GF-D8 (cell line): ENCODE measurements around the gene KIF26A.

Source experiments
- DNase-seq: peaks from one replicate; lab custom pipeline; 2025; lab: John Stamatoyannopoulos, UW

Gene KIF26A

DNA sequence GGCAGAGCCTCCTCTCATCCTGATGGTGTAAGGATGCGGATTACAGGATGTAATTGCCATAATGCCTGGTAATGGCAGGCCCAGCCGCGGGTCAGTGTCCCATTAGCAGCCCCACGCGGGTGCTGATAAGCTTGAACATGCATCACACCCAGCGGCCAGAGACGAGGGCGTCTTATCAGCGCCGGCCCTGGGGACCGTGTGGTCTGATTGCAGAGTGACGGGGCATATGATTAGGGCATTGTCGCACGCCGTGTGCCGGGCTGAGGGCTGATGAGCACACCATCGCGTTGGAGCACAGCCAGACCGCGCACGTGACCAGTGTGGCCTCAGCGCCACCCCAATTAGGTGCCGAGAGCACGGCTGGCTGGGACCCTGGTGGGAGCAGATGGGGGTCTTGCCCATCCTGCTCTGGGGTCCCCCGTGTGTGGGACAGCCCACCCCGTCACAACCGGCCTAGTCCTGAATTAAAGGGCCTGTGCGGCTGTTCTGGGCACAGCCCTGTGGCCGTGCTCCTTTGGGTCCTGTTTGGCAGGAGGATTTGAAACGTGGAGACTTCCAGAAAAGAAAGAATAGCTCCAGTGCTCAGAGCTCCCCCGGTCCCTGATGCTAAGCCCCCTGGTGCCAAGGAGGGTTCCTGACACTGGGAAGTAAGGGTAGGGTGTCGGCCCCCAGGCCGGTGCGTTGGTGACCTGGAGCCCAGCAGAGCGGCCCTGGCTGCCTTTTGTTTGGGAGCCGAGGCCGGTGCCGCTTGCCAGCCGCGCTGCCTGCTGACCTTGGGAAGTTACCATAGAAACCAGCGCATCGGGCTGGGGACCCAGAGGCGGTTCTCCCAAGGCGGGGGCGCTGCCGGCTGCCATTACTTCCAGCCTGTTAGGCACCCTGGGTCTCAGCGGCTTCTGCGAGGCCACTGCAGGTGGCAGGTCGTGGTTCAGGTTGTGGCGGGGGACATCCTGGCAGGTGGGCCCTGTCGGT lies 20.7 kb downstream of the KIF26A start:
- no peak for DNase-seq

DNA sequence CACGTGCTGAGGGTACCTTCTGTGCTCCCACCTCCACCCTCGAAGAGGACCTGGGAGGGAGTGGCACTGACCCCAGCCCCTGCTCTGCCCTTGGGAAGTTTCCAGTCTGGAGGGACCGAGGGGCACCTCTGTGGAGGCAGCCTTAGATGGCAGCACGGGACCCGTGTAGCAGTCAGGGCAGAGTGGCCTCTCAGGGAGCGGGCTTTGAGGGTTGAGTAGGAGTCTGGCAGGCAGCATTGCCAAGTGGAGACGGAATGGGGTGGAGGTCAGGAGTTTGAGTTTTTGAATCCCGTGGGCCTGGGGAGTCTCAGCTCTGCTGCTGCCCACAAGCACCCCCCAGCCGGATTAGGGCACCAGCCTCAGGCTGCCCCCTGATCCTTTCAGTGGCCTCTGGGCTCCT lies 21.6 kb downstream of the KIF26A start:
- no peak for DNase-seq

DNA sequence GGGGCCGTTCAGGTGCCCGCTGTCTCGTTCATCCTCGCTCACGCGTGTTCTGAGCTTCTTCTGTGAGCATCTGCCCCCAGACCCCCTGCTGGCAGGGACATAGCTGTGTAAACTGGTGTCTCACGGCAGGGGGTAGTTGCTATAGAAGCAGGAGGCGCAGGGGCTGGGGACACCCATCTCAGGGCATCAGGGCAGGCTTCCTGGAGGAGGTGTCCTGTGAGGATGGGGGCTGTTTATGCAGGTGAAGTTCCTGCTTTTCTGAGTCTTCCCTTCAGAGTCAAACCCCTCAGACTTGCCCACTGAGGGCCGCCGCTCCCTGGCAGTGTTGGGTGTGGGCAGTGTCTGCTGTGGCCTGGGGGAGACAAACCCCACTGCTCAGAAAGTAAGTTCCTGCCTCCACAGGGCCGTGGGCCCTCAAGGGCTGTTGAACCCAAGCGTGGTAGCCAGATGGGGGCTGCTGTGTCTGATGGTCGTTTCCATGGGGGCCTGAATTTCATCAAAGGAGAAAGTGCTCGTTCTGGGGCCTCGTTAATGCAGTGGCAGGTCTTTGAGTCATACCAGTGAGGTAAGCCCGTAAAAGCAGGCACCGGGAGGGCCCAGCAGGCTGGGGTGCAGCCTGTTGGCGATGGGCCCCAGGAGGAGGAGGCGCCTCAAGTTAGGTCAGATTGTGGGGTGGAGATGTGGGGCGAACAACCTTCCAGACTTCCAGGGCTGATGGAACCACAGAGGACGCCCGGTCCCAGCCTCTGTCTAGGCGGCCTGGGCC lies 23.4 kb downstream of the KIF26A start:
- no peak for DNase-seq

DNA sequence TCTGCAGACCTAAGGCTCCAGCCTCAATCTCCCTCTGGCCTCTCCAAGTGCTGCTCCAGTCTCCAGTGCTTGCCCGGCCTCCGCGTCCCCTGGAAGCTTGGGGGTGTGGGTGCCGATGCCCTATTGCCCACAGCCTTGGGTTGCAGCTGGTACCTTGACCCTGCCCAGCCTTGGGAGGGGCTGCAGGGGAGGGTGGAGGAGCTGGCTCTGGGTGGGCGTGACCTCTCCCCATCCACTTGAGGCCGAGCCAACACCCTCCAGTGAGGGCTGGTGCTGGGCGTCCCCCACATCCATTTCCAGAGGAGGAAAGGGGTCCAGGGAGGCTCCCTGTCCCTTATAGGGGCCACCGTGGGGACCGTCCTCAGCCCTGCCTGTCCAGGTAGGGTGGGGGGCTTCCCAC lies 24.1 kb downstream of the KIF26A start:
- DNase-seq: no peak

DNA sequence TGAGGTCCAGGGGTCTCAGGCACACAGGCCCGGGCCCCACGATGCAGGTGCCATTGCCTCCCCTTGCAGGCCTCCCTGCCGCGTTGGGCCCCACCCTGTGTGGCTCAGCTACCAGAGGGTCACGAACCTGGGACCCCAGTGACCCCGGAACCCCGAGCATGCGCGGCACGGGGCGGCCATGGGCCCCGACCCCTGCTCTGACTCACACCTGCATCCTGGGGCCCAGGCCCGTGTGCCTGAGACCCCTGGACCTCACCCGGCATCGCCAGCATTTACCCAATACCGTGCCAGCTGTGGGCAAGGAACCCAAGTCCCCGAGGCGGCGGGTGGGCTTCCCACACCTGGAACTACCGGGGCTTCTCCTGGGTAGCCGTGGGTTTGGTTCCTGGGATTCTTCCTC lies 25.2 kb downstream of the KIF26A start:
- DNase-seq: no peak

DNA sequence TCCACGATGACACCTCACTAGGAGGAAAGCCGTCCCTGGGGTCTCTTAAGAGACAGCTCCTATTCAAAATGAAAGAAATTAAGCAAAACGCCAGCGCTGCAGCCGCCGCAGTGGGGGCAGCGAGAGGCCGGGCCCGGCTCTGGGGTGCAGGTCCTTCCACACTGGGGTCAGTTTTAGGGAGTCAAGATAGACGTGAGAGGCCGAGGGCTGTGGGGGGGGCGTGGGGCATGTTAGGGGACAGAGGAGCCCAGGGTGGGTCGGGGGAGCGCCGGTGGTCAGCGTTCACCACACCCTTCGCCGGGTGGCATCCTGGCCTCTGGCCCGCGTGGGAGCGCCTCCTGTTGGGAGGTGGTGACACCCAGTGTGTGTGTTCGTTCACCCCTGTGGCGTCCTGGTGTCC lies 25.7 kb downstream of the KIF26A start:
- no peak for DNase-seq

DNA sequence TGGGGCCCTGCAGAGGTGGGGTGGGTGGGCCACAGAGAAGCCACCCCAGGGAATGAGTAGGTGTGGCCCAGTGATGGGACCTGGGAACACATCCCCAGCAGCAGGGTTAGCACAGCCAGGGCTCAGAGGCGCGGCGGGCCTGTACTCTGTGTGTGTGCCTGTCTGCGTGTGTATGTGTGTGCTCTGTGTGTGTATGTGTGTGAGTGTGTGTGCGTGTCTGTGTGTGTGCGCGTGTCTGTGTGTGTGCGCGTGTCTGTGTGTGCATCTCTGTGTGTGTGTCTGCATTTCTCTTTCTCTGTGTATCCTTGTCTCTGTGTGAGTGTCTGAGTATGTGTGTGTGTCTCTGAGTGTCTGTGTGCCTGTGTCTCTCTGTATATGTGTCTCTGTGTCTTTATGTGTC lies 26.1 kb downstream of the KIF26A start:
- no peak for DNase-seq

DNA sequence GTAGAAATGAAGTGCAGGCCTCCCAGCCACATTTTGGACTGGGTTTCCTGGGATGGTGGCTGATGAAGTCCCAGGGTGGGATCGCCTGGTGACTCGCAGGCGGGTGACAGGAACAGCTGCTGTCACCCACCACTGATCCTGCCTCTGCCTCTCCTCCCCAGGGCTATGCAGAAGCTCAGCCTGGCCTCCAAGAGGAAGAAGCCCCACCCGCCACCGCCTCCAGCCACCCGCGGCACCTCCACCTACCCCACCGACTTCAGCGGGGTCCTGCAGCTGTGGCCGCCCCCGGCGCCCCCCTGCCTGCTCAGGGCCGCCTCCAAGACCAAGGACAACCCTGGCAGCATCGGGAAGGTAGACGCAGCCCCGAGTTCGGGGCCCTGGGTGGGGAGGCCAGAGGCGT lies 28.3 kb downstream of the KIF26A start:
- DNase-seq: no peak

DNA sequence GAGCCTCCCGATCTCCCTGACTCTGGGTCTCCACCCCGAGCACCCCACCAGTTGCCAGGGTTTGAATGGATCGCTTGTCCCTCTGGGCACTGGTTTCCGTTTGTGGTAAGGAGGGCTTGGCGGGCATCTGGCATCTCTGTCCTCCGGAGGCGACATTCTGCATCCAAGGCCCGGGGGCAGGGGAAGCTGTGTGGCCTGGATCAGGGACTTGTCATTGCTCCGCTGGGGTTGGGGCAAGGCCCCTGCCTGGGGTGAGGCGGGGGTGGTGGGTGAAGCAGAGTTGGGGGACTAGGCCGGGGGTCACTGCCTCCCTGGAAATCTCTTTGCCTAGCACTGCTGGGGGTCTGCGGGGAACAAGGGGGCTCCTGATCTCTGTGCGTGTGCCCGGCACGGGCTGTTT lies 30.2 kb downstream of the KIF26A start:
- no peak for DNase-seq

DNA sequence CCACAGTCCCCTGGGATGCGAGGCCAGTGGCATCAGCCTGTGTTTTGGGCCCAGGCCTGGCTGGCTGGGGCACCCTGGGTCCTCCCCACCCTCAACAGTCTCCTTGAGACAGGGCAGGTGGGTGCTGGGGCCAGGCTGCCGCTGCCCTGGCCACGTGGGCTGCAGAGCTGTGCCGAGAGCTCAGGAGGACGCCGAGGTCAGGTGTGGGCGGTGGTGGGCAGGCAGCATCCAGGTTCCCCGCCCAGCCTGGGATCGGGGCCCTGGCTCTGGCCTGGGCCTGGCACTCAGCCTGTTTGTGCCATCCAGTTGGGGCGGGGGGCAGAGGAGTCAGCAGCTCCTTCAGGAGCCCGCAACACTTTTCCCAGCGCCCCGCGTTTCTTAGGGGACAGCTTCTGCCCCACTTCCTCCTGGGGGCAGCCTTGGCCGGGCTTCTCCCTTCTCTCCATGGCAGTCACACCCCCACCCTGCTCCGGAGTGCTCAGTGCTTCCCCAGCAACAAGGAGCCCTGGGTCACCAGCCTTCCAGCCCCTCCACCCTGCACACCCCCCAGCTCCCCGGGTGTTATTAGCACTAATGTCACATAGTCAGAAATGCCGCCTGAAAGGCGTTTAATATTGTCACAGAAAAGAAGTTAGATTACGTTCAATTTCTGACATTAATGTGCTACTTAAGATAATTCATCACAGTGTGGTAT lies 30.8 kb downstream of the KIF26A start:
- no peak for DNase-seq

DNA sequence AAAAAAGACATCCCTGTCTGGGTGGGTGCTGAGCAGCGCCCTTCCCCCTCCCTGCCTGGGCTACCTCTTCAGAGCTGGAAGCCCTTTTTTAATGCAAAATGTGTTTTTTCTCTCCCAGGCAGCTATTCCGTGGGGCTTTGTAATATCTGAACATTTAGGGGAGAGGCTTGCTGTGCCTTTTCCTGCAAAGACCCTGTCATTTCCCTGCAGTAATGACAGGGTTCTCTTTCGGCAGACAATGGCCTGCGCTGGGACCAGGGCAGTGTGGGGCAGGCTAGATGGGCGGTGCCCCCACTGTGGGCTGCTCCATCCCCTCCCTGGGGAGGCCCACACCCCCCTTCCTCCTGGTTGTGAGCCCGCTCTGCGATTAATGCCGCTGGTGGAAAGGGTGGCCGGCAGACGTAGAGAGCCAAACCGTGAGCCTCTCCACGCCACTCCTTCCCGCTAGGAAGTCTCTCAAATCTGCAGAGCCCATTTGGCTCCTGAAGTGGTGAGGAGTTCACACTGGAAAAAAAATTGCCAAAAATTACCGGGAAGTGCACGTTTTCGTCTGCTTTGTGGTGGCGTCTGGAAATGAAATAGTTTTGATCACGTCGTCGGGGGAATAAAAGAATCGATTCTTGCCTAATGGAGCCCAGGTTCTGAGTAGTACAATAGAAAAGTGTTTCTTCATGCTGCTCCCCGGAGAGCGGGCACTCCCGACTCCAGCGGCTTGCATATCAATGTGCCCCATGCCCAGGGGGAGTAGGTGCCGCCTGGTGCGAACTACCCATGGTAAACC lies 31.5 kb downstream of the KIF26A start:
- no peak for DNase-seq

DNA sequence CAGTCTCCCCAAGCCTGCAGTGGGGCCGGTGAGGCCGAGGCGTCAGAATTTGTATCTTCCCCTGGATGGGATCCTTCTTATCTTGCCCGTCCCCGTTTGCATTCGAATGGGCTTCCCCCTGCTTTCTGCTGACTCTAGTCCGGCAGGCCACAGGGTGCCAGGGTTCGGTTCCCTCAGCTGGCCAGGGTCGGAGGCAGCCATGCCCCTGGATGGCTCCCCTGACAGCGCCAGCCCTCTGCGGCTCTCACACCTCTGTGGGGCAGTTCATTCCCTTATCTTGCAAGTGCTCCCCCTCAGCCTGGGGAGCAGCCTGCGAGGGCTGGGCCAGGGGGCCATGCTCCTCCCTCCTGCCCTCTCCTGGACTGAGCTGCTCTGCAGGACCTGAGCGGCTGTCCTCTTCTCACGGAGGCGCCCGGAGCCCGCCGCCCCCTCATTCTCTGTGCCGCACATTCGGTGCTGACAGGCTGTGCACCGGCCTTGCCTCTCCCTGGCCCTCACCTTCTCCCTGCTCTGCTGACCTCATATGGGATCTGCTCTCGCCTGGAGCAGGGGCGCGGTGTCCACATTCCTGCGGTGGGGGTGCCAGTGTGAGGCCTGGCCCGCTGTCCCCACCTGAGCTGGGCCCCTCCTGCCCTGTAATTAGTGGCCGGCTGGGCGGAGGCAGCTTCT lies 32.8 kb downstream of the KIF26A start:
- no peak for DNase-seq

DNA sequence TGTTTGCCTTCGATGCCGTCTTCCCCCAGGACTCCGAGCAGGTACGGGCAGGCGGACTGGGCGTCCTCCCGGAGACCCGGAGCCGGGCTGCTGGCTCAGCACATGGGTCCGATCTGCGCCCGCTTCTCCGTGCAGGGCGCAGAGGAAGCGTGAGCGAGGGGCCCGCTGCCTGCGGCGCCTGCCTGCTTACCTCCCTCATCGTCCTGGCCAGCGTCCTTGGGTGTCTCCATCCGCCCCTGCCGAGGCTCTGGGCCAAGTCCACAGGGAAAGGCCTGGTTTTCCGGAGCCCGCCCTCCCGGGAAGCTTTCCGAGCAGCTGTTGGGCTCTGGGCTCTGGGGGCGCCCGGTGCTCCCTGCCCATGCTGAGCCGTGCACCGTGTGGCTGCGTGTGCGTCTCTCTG lies 33.5 kb downstream of the KIF26A start:
- DNase-seq: no peak

DNA sequence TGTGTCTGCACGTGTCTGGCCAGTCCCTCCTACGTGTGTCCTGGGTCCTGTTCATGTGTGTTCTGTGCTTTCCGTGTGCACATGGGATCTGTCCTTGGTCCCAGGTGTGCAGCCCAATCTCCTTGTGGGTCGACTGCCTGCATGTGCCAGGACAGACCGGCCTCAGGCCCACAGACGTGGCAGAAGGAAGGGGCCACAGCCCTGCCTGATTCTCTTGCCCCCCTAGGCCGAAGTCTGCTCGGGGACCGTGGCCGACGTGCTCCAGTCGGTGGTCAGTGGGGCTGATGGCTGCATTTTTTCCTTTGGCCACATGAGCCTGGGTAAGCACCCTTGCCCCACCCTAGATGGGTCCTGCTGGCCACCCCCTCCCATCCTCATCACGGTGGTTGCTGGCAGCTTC lies 34.0 kb downstream of the KIF26A start:
- DNase-seq: no peak

DNA sequence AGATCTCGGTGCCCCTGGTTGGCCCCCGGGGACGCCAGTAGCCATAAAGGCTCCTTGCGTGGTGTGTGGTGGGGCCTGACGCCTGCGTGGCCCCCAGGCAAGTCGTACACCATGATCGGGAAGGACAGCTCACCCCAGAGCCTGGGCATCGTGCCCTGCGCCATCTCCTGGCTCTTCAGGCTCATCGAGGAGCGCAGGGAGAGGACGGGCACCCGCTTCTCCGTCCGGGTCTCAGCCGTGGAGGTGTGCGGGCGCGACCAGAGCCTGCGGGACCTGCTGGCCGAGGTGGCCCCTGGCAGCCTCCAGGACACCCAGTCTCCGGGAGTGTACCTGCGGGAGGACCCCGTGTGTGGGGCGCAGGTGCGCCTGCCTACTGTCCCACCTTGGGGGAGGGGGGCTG lies 34.5 kb downstream of the KIF26A start:
- DNase-seq: no peak

DNA sequence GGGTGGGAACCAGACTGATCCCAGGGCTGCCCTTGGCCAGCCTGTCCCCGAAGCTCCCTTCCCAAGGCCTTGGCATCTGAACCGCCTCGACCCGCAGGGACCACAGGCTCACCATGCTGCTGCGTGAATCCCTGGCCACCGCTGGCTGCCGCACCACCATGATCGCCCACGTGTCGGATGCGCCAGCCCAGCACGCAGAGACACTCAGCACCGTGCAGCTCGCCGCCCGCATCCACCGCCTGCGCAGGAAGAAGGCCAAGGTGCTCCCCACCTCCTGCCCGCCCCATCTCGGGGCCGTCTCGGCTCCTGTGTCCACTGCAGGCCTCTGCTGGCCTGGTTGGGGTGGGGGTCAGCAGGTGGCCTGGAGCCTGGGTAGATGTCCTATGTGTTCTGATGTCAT lies 35.7 kb downstream of the KIF26A start:
- no peak for DNase-seq

DNA sequence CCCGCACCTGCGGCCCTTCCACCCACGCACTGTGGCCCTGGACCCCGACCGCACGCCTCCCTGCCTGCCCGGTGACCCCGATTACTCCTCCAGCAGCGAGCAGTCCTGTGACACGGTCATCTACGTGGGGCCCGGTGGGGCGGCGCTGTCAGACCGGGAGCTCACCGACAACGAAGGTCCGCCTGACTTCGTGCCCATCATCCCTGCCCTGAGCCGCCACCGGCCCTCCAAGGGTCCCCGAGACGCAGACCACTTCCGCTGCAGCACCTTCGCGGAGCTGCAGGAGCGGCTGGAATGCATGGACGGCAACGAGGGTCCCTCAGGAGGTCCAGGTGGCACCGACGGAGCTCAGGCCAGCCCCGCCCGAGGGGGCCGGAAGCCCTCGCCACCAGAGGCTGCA lies 36.7 kb downstream of the KIF26A start:
- DNase-seq: no peak

DNA sequence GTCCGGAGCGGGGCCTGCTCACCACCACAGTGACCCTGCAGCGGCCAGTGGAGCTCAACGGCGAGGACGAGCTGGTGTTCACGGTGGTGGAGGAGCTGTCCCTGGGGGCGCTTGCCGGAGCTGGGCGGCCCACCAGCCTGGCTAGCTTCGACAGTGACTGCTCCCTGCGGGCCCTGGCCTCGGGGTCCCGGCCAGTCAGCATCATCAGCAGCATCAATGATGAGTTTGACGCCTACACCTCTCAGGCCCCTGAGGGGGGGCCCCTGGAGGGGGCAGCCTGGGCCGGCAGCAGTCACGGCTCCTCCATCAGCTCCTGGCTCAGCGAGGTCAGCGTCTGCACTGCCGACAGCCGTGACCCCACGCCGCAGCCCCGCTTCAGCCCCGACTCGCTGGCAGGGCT lies 37.4 kb downstream of the KIF26A start:
- DNase-seq: no peak

DNA sequence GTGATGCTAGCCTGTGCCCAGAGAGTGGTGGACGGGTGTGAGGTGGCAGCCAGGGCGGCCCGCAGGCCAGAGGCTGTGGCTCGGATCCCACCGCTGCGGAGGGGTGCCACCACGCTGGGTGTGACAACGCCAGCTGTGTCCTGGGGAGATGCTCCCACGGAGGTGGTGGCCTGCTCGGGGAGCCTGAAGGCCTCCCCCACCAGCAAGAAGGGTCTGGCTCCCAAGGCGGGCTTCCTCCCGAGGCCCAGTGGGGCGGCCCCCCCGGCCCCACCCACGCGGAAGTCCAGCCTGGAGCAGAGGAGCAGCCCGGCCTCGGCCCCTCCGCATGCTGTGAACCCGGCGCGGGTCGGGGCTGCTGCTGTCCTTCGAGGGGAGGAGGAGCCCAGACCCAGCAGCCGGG lies 38.2 kb downstream of the KIF26A start:
- DNase-seq: no peak

DNA sequence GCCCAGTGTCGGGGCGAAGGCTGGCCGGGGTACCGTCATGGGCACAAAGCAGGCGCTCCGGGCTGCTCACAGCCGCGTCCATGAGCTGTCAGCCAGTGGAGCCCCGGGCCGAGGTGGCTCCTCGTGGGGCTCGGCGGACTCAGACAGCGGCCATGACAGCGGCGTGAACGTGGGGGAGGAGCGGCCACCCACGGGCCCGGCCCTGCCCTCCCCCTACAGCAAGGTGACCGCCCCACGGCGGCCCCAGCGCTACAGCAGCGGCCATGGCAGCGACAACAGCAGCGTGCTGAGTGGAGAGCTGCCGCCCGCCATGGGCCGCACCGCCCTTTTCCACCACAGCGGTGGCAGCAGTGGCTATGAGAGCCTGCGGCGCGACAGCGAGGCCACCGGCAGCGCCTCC lies 39.0 kb downstream of the KIF26A start:
- DNase-seq: no peak

DNA sequence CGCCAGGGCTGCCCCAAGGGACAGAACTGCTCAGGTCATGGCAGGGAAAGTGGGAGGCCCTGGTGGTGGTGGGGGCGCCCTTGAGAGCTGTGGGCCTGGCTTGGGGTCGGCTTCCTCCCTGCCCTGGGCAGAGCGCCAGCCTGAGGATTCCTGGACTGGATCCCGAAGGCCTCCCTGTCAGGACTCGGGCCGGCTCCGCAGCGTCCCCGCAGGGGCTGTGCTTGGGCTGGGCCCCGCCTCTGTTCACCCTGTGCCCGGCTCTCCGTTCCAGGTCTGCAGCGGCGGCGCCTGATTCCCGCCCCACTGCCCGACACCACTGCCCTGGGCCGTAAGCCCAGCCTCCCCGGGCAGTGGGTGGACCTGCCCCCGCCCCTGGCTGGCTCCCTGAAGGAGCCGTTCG lies 39.9 kb downstream of the KIF26A start:
- DNase-seq: no peak
